NCI-H2227 (cell line): Measurements from ENCODE around the gene ABLIM1.

ENCODE experiments used
- DNase-seq: peaks from one replicate; lab custom pipeline; 2025; ENCODE audit not compliant: unreplicated experiment; lab: John Stamatoyannopoulos, UW

ABLIM1 gene

GRCh38 chr10:114523876-114524275, 134.2 kb downstream of the ABLIM1 start:
- no peak for DNase-seq

DNA sequence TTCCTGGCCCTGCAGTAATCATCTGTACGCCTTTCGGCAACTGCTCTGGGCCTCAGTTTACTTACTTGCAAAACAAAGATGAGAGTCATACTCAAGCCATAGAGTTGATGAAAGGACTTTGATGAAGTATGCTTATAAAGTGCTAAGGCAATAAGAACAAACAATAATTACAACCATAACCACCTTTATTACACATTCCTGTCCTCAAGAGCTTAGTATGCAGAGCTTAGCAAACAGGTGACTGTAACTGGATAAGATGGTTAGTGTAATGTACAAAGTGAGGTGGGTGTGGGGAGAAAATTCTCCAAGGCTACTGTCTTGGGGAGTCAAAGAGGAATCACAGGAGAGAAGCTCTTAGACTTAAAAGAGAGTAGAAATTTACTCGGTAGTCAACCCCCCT, 136.8 kb downstream of the ABLIM1 start:
- DNase-seq: no peak

GRCh38 chr10:114520453-114520852, 137.6 kb downstream of the ABLIM1 start:
- DNase-seq: no peak

DNA sequence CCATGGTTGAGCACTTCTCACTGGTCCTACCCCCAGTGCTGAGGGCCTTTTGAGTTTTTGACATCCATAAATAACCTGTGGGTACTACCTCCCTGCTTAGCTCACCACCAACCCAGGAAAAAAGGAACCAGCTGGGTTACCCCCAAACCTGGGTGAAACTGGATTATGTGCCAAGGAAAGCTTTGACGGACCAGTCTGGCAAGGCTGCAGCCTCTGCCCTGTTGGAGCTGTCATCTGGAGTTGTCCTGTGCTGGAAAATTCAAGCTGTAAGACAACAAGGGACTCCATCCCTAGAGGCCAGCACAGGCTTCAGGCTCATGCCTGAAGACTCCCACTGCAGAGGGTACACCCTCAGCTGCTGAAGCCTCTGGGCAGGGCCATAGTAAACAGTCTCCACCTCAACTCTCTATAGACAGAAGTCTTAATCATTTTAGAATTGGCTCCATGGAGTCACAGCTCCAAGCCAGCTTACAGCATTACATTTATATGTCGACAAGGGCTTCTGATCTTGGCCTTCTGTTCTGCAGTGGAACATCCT, 138.2 kb downstream of the ABLIM1 start:
- DNase-seq: no peak

GRCh38 chr10:114519306-114519669, 138.8 kb downstream of the ABLIM1 start:
- DNase-seq: no peak

- DNase-seq: no peak
These were observed 139.4 kb downstream of the ABLIM1 start for GRCh38 chr10:114518401-114519305.

- no peak for DNase-seq
These were observed 140.5 kb downstream of the ABLIM1 start for GRCh38 chr10:114517368-114518250.

GRCh38 chr10:114516356-114516755, 141.7 kb downstream of the ABLIM1 start:
- DNase-seq: no peak

DNA sequence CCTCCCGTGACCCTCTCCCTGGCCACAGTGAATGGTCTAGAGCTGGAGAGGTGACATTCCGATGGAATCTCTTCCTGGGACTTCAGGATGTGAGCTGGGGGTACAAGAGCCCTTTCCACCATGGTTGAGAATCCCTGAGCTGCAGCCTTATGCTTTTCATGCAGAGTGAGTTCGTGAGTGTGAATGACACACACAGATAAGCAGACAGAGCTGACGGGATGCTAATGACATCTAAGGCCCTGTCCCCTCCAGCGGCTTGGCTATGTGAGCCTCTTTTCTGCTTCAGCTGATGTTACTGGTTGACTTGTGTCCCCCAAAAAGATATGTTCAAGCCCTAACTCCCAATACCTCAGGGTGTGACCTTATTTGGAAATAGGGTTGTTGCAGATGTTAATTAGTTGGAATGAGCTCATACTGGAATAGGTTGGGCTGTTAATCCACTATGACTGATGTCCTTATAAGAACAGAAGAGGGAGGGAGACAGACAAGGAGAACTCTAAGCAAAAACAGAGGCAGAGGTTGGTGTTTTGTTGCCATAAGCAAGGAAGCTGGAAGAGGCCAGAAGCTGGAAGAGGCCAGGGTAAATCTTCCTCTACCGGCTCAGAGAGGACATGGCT, 142.7 kb downstream of the ABLIM1 start:
- no peak for DNase-seq

GRCh38 chr10:114513381-114513792, 144.7 kb downstream of the ABLIM1 start:
- DNase-seq: no peak

- DNase-seq: no peak
These were observed 146.2 kb downstream of the ABLIM1 start for GRCh38 chr10:114511881-114512280.

DNA sequence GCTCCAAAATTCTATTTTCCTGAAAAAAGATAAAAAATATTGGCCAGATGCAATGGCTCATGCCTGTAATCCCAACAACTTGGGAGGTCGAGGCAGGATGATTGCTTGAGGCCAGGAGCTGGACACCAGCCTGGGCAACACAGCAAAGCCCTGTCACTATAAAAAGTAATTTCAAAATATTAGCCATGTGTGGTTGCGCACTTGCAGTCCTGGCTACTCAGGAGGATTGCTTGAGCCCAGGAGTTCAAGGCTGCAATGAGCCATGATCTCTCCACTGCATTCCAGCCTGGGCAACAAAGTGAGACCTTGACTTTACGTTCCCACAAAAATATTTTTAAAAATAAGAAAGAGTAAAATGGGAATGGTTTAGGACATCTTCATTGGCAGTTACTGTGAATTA, 149.7 kb downstream of the ABLIM1 start:
- DNase-seq: no peak

DNA sequence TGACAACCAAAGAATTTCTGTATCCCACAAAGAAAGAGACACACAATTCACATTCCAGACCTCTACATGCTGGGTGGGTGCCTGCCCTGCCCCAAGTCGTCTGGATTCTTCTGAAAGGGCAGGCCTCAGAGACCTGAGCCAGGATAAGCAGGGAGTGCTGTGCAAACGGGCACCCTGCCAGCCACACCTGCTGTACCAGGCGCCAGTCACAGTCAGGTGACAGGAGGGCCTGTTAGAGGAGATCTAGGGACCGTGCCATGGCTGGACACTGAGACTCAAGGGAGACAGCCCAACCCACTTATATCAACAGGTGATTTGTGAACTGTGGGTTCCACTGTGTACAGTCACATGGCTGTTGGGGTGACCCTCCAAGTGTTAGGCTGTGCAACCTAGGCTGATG, 150.6 kb downstream of the ABLIM1 start:
- DNase-seq: no peak

DNA sequence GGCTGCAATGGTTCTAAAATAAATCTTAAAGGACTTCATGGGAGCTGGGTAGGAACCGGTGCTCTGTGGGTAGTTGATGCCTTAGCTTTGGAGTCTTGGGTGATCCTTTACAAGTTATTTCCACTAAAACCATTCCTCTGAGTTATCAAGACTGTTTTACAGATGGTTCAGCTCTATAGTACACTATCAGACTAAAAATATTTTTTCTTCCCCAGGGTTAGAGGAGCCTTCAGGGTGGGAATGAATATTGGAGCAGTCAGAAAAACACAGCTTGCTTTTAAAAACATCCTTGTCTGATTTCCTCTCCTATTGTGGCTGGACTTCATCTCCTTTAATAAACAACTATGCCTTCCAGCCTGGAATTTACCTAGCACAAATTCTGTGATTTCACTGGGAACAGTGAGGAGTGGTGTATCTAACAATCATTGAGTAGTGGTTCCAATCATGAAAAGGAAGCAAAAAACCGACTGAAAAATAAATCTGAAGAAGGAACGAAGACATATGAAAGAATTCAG, 151.1 kb downstream of the ABLIM1 start:
- DNase-seq: no peak

GRCh38 chr10:114504769-114505579, 153.1 kb downstream of the ABLIM1 start:
- no peak for DNase-seq

DNA sequence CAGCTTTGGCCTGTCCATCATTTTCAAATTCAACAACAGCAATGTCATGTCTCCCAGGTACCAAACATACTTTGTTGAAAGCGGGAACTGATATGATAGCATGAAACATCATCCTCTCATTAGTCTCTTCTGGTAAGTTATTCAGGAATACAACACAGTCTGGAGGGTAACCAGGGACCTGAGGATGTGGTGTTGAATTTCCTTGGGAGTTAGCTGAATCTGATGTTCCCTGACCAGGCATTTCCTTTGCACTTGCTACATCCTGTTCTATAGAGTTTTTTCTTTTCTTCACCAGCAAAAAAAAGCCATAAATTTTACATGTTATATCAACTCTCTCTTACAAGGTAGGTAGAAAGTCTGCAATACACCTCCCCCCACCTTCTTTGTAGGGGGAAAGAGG, 156.0 kb downstream of the ABLIM1 start:
- no peak for DNase-seq

DNA sequence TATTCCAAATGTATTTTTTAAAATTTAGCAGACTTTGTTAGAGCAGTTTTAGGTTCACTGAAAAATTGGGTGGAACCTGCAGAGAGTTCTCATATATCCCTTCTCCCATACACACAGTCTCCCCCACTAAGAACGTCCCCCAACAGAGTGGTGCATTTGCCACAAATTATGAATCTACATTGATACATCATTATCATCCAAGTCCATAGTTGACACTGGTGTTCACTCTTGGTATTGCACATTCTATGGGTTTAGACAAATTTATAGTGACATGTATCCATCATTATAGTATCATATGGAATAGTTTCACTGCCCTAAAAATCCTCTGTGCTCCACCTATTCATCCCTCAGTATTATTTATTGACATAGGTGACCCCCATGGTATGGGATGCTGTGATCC, 156.4 kb downstream of the ABLIM1 start:
- DNase-seq: no peak

- no peak for DNase-seq
These were observed 157.4 kb downstream of the ABLIM1 start for GRCh38 chr10:114500643-114501042.

DNA sequence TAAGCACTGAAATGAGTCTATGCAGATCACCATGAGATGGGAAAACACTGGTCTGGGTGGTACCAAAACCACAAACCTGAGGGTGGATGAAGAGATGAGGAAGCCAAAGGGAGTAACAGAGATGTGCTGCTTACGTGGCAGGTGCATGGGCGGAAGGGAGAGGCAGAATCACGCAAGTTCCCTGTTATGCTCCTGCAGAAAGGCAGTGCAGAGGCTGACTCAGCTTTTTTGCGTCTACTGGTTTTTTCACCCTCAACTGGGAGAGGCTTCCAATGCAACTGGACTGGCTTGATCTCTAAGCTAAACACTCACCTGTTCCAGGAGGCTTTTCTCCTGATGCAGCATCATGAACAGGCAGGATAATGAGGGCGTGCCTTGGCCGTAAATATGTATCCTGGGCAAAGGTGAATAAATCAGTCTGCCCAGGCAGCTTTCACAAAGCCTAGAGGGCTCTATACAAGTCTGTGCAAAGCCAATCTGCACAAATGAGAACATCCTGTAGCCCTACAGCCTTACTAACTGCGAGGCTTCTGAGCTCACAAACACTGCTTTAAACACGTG, 158.4 kb downstream of the ABLIM1 start:
- DNase-seq: no peak

- no peak for DNase-seq
These were observed 159.0 kb downstream of the ABLIM1 start for GRCh38 chr10:114499116-114499515.
